HG02759 (cell line): ENCODE data around the gene ARHGAP26.
"Not testable (repeated sequence)": the region's sequence is repeated elsewhere in the genome, so short reads cannot be mapped to it uniquely, and the experiment has no call there.

ENCODE experiments used
- ATAC-seq: cut with Tn5 transposase; IDR thresholded peaks from one replicate; pipeline ENCODE4 v1.9.1; 2021; ENCODE audit warnings: mild to moderate bottlenecking, moderate library complexity; ENCODE audit not compliant: unreplicated experiment

ARHGAP26 gene

GRCh38 chr5:142924135-142924883, 154.1 kb downstream of the ARHGAP26 start:
- no peak for ATAC-seq

GRCh38 chr5:142925795-142926194, 155.6 kb downstream of the ARHGAP26 start:
- ATAC-seq: no peak

GRCh38 chr5:142926549-142926948, 156.4 kb downstream of the ARHGAP26 start:
- ATAC-seq: no peak

- ATAC-seq: not testable (repeated sequence)
Observed at GRCh38 chr5:142928999-142929398, 158.8 kb downstream of the ARHGAP26 start.

- ATAC-seq: no peak
Observed at GRCh38 chr5:142929587-142929986, 159.4 kb downstream of the ARHGAP26 start.

- no peak for ATAC-seq
Observed at GRCh38 chr5:142930395-142931110, 160.4 kb downstream of the ARHGAP26 start.

- no peak for ATAC-seq
Observed at GRCh38 chr5:142931896-142932686, 161.9 kb downstream of the ARHGAP26 start.

- no peak for ATAC-seq
Observed at GRCh38 chr5:142934051-142934762, 164.0 kb downstream of the ARHGAP26 start.

GRCh38 chr5:142935014-142935413, 164.8 kb downstream of the ARHGAP26 start:
- ATAC-seq: no peak

- ATAC-seq: no peak
Observed at GRCh38 chr5:142937374-142937773, 167.2 kb downstream of the ARHGAP26 start.

- ATAC-seq: no peak
Observed at GRCh38 chr5:142938266-142938880, 168.2 kb downstream of the ARHGAP26 start.

- ATAC-seq: no peak
Observed at GRCh38 chr5:142939006-142939405, 168.8 kb downstream of the ARHGAP26 start.

GRCh38 chr5:142939884-142940283, 169.7 kb downstream of the ARHGAP26 start:
- ATAC-seq: no peak

- ATAC-seq: no peak
Observed at GRCh38 chr5:142941245-142941644, 171.1 kb downstream of the ARHGAP26 start.

GRCh38 chr5:142942901-142943300, 172.7 kb downstream of the ARHGAP26 start:
- ATAC-seq: no peak

- no peak for ATAC-seq
Observed at GRCh38 chr5:142944140-142944539, 174.0 kb downstream of the ARHGAP26 start.

- no peak for ATAC-seq
Observed at GRCh38 chr5:142945321-142945720, 175.1 kb downstream of the ARHGAP26 start.

- ATAC-seq: no peak
Observed at GRCh38 chr5:142945845-142946244, 175.7 kb downstream of the ARHGAP26 start.

GRCh38 chr5:142946547-142947426, 176.6 kb downstream of the ARHGAP26 start:
- ATAC-seq: no peak

- no peak for ATAC-seq
Observed at GRCh38 chr5:142947427-142947709, 177.2 kb downstream of the ARHGAP26 start.
